SW480 (cell line): ENCODE measurements around the gene PEX11A.
"Not testable (repeated sequence)": the region's sequence is repeated elsewhere in the genome, so short reads cannot be mapped to it uniquely, and the experiment has no call there.

Source experiments
- DNase-seq: peaks from one replicate; pipeline ENCODE4 v3.0.0-alpha.2; 2016; ENCODE audit warnings: low spot score

The PEX11A gene

GRCh38 chr15:89690276-89691218 is at the start of gene PEX11A, which contains the start of gene WDR93:
Gene PEX11A (minus strand): TSS chr15:89690754. CDS start chr15:89690632, 122 bp downstream.
Gene WDR93 (plus strand): TSS chr15:89690811. CDS start chr15:89701747, 10,936 bp downstream.
- peak; percentile 80 for DNase-seq

DNA sequence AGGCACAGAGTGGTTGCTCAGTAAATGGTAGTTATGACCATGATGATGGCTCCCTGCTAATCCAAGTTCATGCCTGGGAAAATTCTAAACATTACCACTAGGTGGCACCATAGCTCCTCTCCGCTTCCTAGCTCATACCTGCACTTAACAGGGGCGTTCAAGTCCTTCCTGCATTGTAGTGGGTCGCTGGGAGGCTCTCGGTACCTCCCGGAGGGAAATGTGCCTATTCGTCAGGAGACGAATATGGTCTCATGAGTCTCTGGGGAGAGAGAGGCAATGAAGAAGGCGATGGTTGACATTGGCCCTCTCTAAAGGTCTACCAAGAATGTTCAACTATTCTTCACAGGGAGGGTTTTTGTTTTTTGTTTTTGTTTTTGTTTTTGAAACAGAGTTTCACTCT is 49.6 kb upstream of the PEX11A start:
- DNase-seq: peak; percentile 85

GRCh38 chr15:89735773-89736172 is 45.2 kb upstream of the PEX11A start:
- DNase-seq: no peak

- DNase-seq: no peak
Observed at GRCh38 chr15:89732451-89733172, 42.1 kb upstream of the PEX11A start.

GRCh38 chr15:89731275-89731674 is 40.7 kb upstream of the PEX11A start:
- no peak for DNase-seq

DNA sequence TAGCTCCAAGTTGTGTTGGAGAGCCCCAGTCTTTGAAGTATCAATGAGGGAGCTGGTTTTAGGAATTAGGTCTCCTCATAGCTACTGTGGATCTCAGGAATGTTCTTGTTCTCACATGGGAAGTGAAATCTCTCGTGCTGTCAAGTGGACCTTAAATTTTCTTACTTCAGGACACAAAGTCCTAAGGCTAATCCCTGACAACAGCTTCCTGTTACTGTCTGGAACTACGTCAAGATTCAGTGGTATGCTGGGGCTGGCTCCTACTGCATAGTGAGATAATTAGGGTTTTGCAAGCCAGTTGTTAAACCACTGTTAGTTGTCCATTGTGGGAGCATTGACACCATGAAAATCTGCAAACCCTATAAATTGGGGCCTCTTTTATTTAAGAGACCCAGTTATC is 37.7 kb upstream of the PEX11A start:
- DNase-seq: no peak

GRCh38 chr15:89725064-89725463 is 34.5 kb upstream of the PEX11A start:
- no peak for DNase-seq

- DNase-seq: no peak
Observed at GRCh38 chr15:89724621-89725020, 34.1 kb upstream of the PEX11A start.

GRCh38 chr15:89723031-89723430 is 32.5 kb upstream of the PEX11A start:
- no peak for DNase-seq

- no peak for DNase-seq
Observed at GRCh38 chr15:89714775-89715174, 24.2 kb upstream of the PEX11A start.

- no peak for DNase-seq
Observed at GRCh38 chr15:89707577-89707976, 17.0 kb upstream of the PEX11A start.

DNA sequence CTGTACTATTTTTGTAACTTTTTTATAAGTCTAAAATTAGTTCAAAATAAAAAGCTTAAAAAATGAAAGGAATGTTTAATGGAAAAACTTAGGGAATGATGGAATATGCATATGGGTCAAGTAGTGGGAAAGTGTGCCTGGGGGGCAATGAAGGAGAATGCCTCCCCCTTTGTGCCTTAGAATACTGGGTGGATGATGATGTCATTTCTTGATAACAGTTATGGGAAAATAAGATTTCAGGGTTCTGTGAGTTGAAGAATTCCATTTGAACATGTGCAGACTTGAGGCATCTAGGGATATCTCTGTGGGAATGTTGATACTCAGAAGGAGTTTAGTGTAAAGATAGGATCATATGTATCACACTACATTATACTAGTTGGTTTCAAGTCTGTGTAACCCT is 13.9 kb upstream of the PEX11A start:
- no peak for DNase-seq

GRCh38 chr15:89695198-89695597 is 4.6 kb upstream of the PEX11A start:
- no peak for DNase-seq

- DNase-seq: no peak
Observed at GRCh38 chr15:89693696-89694095, 3.1 kb upstream of the PEX11A start.

DNA sequence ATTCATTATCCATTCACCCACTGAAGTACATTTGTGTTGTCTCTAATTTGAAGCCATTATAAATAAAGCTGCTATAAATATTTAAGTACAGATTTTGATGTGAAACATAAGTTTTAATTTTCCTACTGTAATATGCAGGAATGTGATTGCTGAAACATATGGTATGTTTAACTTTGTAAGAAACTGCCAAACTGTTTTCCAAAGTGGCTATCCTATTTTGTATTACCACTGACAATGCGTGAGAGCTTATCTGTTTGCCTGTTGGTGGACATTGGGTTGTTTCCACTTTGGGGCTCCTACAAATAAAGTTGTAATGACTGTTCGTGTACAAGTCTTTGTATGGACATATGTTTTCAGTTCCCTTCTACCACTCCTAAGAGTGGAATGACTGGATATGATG is 2.5 kb upstream of the PEX11A start:
- no peak for DNase-seq

- DNase-seq: not testable (repeated sequence)
Observed at GRCh38 chr15:89689930-89690275, 651 bp downstream of the PEX11A start.

DNA sequence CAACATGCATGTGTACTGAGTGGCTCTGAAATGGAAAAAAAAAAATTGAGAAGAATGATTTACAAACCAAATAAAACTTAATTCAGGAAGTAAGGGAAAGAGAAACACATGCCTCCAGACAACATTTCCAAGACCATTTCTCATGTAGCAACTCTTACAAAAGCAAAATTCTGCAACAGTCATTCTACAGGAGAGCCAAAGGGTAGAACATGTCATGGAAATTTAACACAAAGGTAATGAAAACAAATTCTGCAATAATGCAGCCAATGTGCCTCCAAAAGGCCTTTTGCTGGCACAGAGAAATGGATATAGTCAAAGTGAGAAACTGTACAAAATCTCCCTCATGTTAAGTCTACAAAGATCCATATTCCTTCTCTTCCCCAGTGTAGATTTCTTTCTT is 4.0 kb downstream of the PEX11A start:
- no peak for DNase-seq

GRCh38 chr15:89685995-89686394 is 4.6 kb downstream of the PEX11A start:
- DNase-seq: no peak

- no peak for DNase-seq
Observed at GRCh38 chr15:89681146-89681545, 9.4 kb downstream of the PEX11A start.

GRCh38 chr15:89680282-89680873 is 10.2 kb downstream of the PEX11A start:
- no peak for DNase-seq

GRCh38 chr15:89679212-89679611 is 11.3 kb downstream of the PEX11A start, which contains the start of gene PLIN1:
Gene PLIN1 (minus strand): TSS chr15:89679367. CDS start chr15:89677489, 1,878 bp downstream.
- DNase-seq: no peak

DNA sequence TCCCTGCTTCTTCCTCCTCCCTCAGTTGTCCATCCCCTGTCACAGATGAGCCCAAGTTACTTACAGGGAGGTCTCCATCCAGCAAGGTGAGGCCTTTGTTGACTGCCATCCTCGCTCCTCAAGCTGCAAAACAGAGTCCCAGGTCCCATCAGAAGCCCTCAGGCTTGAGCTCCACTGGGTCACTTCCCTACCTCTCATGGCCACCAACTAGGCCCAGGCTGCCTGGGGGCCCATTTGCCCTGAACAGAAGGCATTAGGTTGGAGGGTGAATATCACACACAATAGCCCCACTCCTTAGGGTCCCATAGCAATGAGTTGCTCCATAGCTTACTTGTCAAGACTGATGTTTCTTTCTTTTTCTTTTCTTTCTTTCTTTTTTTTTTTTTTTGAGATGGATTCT is 13.2 kb downstream of the PEX11A start:
- no peak for DNase-seq

GRCh38 chr15:89675606-89676005 is 14.9 kb downstream of the PEX11A start:
- no peak for DNase-seq
